ENCODE results near the gene CORO2B.

DNA sequence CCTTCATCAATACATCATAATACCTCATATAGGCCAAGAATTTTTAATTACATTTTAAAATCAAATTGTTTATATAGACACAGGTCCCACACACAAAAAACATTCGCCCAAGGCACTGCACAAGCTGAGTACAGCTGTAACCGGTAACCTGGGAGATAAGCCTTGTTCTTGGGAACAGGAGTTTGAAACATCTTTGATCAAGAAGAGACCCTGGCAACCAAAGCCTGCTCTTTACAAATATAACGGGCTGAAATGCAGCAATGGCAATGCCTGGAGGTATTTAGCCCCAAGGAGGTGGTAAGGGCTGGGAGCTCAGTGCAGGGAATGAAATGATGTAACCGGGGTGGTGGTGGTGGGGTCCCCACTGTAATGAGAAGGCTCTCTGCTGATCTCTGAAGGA lies 7.2 kb upstream of the CORO2B start:
- TF ChIP-seq, protein P1, sequence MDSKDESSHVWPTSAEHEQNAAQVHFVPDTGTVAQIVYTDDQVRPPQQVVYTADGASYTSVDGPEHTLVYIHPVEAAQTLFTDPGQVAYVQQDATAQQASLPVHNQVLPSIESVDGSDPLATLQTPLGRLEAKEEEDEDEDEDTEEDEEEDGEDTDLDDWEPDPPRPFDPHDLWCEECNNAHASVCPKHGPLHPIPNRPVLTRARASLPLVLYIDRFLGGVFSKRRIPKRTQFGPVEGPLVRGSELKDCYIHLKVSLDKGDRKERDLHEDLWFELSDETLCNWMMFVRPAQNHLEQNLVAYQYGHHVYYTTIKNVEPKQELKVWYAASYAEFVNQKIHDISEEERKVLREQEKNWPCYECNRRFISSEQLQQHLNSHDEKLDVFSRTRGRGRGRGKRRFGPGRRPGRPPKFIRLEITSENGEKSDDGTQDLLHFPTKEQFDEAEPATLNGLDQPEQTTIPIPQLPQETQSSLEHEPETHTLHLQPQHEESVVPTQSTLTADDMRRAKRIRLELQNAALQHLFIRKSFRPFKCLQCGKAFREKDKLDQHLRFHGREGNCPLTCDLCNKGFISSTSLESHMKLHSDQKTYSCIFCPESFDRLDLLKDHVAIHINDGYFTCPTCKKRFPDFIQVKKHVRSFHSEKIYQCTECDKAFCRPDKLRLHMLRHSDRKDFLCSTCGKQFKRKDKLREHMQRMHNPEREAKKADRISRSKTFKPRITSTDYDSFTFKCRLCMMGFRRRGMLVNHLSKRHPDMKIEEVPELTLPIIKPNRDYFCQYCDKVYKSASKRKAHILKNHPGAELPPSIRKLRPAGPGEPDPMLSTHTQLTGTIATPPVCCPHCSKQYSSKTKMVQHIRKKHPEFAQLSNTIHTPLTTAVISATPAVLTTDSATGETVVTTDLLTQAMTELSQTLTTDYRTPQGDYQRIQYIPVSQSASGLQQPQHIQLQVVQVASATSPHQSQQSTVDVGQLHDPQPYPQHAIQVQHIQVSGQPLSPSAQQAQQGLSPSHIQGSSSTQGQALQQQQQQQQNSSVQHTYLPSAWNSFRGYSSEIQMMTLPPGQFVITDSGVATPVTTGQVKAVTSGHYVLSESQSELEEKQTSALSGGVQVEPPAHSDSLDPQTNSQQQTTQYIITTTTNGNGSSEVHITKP (CRISPR knock-in tag; IDR thresholded peaks at IDR 0.05; ENCODE audit: low read depth): no peak
- TF ChIP-seq GABPA (IDR thresholded peaks at IDR 0.05; ENCODE audit: low read depth, low read length) (no peak), GABPA (CRISPR knock-in tag; IDR thresholded peaks at IDR 0.05; ENCODE audit: low read depth) (no peak)
- TF ChIP-seq, protein P2, sequence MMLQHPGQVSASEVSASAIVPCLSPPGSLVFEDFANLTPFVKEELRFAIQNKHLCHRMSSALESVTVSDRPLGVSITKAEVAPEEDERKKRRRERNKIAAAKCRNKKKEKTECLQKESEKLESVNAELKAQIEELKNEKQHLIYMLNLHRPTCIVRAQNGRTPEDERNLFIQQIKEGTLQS (CRISPR knock-in tag; IDR thresholded peaks at IDR 0.05): no peak
- TF ChIP-seq, protein P3, sequence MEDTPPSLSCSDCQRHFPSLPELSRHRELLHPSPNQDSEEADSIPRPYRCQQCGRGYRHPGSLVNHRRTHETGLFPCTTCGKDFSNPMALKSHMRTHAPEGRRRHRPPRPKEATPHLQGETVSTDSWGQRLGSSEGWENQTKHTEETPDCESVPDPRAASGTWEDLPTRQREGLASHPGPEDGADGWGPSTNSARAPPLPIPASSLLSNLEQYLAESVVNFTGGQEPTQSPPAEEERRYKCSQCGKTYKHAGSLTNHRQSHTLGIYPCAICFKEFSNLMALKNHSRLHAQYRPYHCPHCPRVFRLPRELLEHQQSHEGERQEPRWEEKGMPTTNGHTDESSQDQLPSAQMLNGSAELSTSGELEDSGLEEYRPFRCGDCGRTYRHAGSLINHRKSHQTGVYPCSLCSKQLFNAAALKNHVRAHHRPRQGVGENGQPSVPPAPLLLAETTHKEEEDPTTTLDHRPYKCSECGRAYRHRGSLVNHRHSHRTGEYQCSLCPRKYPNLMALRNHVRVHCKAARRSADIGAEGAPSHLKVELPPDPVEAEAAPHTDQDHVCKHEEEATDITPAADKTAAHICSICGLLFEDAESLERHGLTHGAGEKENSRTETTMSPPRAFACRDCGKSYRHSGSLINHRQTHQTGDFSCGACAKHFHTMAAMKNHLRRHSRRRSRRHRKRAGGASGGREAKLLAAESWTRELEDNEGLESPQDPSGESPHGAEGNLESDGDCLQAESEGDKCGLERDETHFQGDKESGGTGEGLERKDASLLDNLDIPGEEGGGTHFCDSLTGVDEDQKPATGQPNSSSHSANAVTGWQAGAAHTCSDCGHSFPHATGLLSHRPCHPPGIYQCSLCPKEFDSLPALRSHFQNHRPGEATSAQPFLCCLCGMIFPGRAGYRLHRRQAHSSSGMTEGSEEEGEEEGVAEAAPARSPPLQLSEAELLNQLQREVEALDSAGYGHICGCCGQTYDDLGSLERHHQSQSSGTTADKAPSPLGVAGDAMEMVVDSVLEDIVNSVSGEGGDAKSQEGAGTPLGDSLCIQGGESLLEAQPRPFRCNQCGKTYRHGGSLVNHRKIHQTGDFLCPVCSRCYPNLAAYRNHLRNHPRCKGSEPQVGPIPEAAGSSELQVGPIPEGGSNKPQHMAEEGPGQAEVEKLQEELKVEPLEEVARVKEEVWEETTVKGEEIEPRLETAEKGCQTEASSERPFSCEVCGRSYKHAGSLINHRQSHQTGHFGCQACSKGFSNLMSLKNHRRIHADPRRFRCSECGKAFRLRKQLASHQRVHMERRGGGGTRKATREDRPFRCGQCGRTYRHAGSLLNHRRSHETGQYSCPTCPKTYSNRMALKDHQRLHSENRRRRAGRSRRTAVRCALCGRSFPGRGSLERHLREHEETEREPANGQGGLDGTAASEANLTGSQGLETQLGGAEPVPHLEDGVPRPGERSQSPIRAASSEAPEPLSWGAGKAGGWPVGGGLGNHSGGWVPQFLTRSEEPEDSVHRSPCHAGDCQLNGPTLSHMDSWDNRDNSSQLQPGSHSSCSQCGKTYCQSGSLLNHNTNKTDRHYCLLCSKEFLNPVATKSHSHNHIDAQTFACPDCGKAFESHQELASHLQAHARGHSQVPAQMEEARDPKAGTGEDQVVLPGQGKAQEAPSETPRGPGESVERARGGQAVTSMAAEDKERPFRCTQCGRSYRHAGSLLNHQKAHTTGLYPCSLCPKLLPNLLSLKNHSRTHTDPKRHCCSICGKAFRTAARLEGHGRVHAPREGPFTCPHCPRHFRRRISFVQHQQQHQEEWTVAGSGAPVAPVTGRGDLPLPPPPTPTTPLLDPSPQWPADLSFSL (CRISPR knock-in tag; IDR thresholded peaks at IDR 0.05): no peak

All from HepG2 (cell line).